DND-41 (cell line): Measurements from ENCODE around the gene SNAPC1.
A peak's percentile ranks its signal among the peaks of the same experiment; 100 is the strongest.

Experiments used
- ATAC-seq: fragments of 200-7000 bp; cut with Tn5 transposase; 3 replicates; pipeline ENCODE4 v1.9.1; 2021; ENCODE audit warnings: low read depth; ENCODE audit not compliant: insufficient read depth
- DNase-seq: peaks from one replicate; pipeline ENCODE4 v3.0.0-alpha.2; 2020
- H2AFZ ChIP-seq: 2 replicates; pipeline ENCODE4 v1.6.0; 2012; ENCODE audit warnings: low read depth, low read length
- H3K27ac ChIP-seq: 2 replicates; pipeline ENCODE4 v1.5.1; 2012; ENCODE audit warnings: low read length, inconsistent platforms
- H3K27me3 ChIP-seq: fragments of 200-600 bp; sonication (generic); 2 replicates; pipeline ENCODE4 v1.6.0; 2012; ENCODE audit warnings: low read length, mild to moderate bottlenecking, inconsistent platforms; ENCODE audit not compliant: insufficient read depth, poor library complexity
- H3K36me3 ChIP-seq: 2 replicates; pipeline ENCODE4 v1.5.1; 2012; ENCODE audit warnings: low read length, inconsistent platforms; ENCODE audit not compliant: insufficient read depth
- H3K4me1 ChIP-seq: 2 replicates; pipeline ENCODE4 v1.5.1; 2012; ENCODE audit warnings: mild to moderate bottlenecking, low read length; ENCODE audit not compliant: insufficient read depth
- H3K4me2 ChIP-seq: 2 replicates; pipeline ENCODE4 v1.6.0; 2012; ENCODE audit warnings: mild to moderate bottlenecking, moderate library complexity, low read length, inconsistent platforms; ENCODE audit not compliant: insufficient read depth
- H3K4me3 ChIP-seq, 2 experiments: fragments of 200-600 bp in 1 of 2; shearing (Covaris generic) in 1 of 2; 2 replicates each; pipeline ENCODE4 v1.5.1; 2012 to 2016; ENCODE audit warnings: inconsistent platforms in 2 of 2, low read length in 2 of 2, mild to moderate bottlenecking in 2 of 2, low read depth in 1 of 2, moderate library complexity in 1 of 2
- H3K79me2 ChIP-seq: 2 replicates; pipeline ENCODE4 v1.6.0; 2012; ENCODE audit warnings: low read length, inconsistent platforms; ENCODE audit not compliant: insufficient read depth
- H3K9ac ChIP-seq: 2 replicates; pipeline ENCODE4 v1.6.0; 2012; ENCODE audit warnings: low read depth, mild to moderate bottlenecking, inconsistent platforms, low read length, moderate library complexity
- H3K9me3 ChIP-seq: 2 replicates; pipeline ENCODE4 v1.5.1; 2012; ENCODE audit warnings: low read length, moderate library complexity, mild to moderate bottlenecking, inconsistent platforms; ENCODE audit not compliant: insufficient read depth, severe bottlenecking
- H4K20me1 ChIP-seq: 2 replicates; pipeline ENCODE4 v1.6.0; 2012; ENCODE audit warnings: low read length; ENCODE audit not compliant: insufficient read depth
- CTCF ChIP-seq: IDR thresholded peaks from 2 replicates; pipeline ENCODE4 v1.5.1; 2012; ENCODE audit warnings: borderline replicate concordance, low read length, moderate library complexity, mild to moderate bottlenecking; ENCODE audit not compliant: poor library complexity, severe bottlenecking; ENCODE audit errors: extremely low read depth
- EZH2 ChIP-seq: IDR thresholded peaks from 3 replicates; pipeline ENCODE4 v1.6.1; 2012; ENCODE audit warnings: borderline replicate concordance, low read depth, mild to moderate bottlenecking, moderate library complexity, low read length, inconsistent platforms; ENCODE audit not compliant: severe bottlenecking

The SNAPC1 gene

GRCh38 chr14:61761959-61762786 is at the start of gene SNAPC1:
Gene SNAPC1 (plus strand): TSS chr14:61762420. CDS start chr14:61762461, 41 bp downstream.
- Histone ChIP-seq H3K36me3 (peaks cover 3% of the 10 kb centered on the region; the same call in 1 of the 2 replicates), H3K9ac (peak within 1 kb of the TSS; percentile 69), H4K20me1 (no peaks in the 10 kb centered on the region), H3K79me2 (peaks cover 38% of the 10 kb centered on the region), H3K27ac (peak within 1 kb of the TSS; percentile 94), H3K4me1 (peaks cover 42% of the 10 kb centered on the region), H2AFZ (peak within 1 kb of the TSS; percentile 95), H3K9me3 (no peaks in the 10 kb centered on the region), H3K4me2 (peak within 1 kb of the TSS; percentile 86), H3K4me3 (peak within 1 kb of the TSS; percentile 70 to 91), H3K27me3 (no peaks in the 10 kb centered on the region)
- TF ChIP-seq EZH2 (no peak), CTCF (no peak)
- ATAC-seq (peak; percentile 99), DNase-seq (peak; percentile 97)

- H3K4me1 ChIP-seq = peaks cover 6% of the 10 kb centered on the region
- no peak overlapping the region for H3K4me3 ChIP-seq
- peaks cover 100% of the 10 kb centered on the region for H3K79me2 ChIP-seq
- TF ChIP-seq EZH2 (no peak), CTCF (no peak)
- H3K27me3 ChIP-seq = no peaks in the 10 kb centered on the region
- H3K9ac ChIP-seq = no peak overlapping the region
- DNase-seq = no peak
- no peaks in the 10 kb centered on the region for H3K36me3 ChIP-seq
- no peak overlapping the region for H3K4me2 ChIP-seq
- peaks cover 79% of the 10 kb centered on the region for H4K20me1 ChIP-seq
- no peak overlapping the region for H2AFZ ChIP-seq
- H3K9me3 ChIP-seq = no peaks in the 10 kb centered on the region
- no peak for ATAC-seq
- H3K27ac ChIP-seq = no peak overlapping the region
Observed at GRCh38 chr14:61713724-61714437, 48.3 kb upstream of the SNAPC1 start.

GRCh38 chr14:61716956-61717355 is 45.3 kb upstream of the SNAPC1 start:
- no peak for ATAC-seq
- no peaks in the 10 kb centered on the region for H3K27me3 ChIP-seq
- H3K9ac ChIP-seq = no peak overlapping the region
- peaks cover 16% of the 10 kb centered on the region for H3K36me3 ChIP-seq
- no peak overlapping the region for H3K4me2 ChIP-seq
- TF ChIP-seq EZH2 = no peak
- no peak for TF ChIP-seq CTCF
- DNase-seq = no peak
- H3K79me2 ChIP-seq = peaks cover 95% of the 10 kb centered on the region
- H3K9me3 ChIP-seq = no peaks in the 10 kb centered on the region
- peaks cover 71% of the 10 kb centered on the region for H4K20me1 ChIP-seq
- no peak overlapping the region for H3K27ac ChIP-seq
- H3K4me3 ChIP-seq = no peak overlapping the region
- H2AFZ ChIP-seq = no peak overlapping the region
- no peaks in the 10 kb centered on the region for H3K4me1 ChIP-seq
